SK-N-DZ (cell line): ENCODE data around the gene HOXA4. TPM values are rescaled to one million over a fixed set of nuclear protein-coding genes. Genes with fewer than 3 reads are reported as not detected.

Experiments used
- DNase-seq: peaks from one replicate; pipeline ENCODE4 v3.0.0-alpha.2; 2015; ENCODE audit warnings: low spot score
- polyA plus RNA-seq, 2 experiments: library from polyadenylated mRNA; depleted of rRNA; stranded (reverse); fragments of >200 nt; gene quantifications; 2 replicates each; pipeline ENCODE4 v1.2.3, GENCODE V29; 2014

The HOXA4 gene
- not detected in 2 replicates for polyA plus RNA-seq (2014; cell fraction: cytosol; rRNA removed)
- polyA plus RNA-seq (2014; cell fraction: nucleus; rRNA removed): not detected in 2 replicates

- no peak for DNase-seq
Observed at GRCh38 chr7:27130540-27131389, at the start of gene HOXA4. TSS of gene HOXA4 (minus strand) at chr7:27130757. CDS start at chr7:27130733, 24 bp downstream.

- peak; percentile 36 for DNase-seq
Observed at GRCh38 chr7:27179503-27180430, 49.2 kb upstream of the HOXA4 start.

DNA sequence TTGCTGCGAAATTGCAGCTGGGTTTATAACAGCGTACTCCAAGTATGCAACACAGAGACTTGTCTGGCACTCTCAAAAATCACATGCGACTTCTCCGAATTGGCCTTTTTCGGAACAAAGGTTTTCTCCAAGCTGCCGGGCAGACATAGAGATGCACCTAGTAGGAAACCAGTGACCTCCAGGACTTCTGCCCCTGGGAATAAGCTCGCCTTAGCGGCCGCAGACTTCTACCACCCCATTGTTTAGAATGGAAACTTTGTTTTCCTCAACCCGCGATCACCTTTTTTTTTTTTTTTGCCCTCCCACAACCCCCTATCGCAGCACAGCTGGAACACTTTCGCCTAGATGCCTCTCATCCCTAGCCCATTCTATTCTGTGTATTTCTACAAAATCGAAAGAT is 48.5 kb upstream of the HOXA4 start:
- DNase-seq: no peak

DNA sequence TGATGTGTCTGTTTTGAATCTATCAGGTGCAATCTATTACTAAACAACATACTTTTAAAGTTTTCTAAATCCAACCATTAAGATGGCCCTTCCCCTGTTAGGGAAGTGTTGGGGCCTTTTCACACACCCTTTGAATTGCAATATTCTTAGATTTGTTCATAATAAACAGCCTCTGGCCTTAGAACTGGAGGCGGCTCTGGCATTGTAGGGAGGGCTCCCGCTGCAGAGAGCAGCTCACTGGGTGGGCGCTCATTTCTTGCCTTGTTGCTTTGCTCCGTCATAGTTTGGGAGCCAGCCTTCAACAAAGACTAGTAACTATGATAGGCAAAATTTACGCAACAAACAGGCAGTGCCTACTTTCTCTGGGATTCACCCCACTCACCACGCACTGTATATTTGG is 47.8 kb upstream of the HOXA4 start:
- no peak for DNase-seq

GRCh38 chr7:27177795-27178320 is 47.3 kb upstream of the HOXA4 start:
- DNase-seq: no peak

DNA sequence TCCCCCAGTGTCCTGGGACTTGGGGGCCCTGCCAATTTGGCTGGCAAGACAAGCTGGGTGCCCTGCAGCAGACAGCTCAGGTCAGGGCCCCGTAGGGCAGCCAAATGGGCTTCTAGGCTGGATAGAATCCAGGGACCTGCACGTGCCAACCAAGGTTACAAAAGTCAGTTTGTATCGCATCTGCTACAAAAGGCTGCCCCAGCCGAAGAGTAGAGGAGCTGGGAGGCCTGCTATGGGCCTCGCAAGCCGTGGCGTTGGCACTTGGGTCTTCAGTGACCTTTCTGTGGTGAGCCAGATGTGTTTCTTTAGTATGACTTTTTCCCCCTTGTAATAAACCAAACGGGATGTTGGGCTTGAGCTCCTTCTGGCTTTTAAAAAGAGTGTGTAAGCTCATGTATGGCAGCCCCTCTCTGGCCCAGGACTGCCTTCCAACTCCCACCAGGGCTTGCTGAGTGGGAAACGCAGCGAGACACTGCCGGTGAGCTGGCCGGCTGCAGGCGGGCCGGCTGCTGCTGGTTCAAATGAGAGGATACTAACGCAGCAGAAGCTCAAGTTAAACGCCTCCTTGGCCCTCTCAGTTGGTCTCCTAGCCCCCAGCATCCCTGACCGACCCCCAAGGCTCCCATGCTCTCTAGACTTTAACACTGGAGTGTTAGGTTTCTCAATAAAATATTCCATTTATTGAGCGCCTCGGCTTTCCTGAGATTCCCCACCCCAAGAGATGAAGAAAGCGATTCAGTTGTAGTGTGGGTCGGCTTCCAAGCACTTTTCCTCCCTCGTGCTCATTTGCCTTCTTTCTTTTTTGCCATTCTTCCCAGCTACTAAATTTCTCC is 46.6 kb upstream of the HOXA4 start:
- DNase-seq: no peak

DNA sequence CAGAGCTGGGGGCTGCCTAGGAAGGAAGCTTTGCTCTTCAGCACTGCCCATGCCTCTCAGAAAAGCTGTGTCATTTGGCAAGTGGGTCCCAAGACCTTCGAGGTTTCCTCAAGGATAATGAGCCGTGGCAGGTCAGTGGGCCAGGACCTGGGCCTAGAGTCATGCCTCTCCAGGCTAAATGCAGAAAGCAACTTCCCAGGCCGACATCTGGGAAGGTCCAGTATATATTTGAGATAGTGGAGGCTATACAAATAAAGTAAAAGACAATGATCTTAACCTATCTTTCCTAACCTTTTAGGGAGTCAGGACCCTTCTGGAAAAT is 45.9 kb upstream of the HOXA4 start:
- DNase-seq: no peak

DNA sequence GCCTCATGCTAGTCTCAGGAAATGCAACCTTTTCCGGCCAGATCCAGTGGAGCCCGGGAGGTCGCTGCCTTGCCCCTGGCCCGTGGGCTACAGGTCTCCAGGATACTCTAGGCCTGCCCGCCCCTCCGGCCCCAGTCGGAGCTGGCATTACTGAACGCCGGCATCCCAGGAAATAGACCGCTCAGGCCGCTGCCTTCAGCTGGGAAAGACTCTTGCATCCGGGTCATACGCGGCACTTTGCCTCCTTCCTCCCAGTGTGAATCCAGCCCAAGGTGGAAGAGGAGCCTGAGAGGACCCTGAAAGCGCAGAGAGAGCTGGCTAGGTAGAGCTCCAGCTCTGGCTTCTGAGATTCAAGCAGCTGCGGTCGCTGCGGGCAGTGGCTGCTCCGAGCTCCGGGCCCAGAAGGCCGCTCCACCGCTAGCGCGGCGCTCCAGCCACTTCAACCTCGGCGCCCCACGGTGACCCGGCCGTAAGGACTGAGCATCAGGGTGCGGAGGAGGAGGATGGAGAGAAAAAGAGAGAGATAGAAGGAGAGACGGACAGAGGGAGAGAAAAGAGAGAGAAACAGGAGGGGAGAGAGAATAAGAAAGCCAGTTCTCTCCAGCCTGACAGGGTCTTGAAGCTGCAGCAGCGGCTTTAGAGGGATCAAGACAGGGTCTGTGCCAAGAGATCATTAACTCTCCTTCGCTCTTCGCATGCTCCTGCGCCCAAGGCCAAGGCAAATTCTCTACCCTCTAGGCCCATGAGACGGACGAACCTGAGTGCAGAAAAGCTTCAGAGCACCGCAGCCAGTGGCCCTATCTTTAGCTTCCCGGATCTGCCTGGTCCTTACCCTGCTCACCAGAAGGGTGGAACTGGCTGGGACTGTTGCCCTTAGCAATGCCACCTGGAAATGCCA is 45.3 kb upstream of the HOXA4 start:
- no peak for DNase-seq

GRCh38 chr7:27174874-27175625 is 44.5 kb upstream of the HOXA4 start:
- DNase-seq: no peak

DNA sequence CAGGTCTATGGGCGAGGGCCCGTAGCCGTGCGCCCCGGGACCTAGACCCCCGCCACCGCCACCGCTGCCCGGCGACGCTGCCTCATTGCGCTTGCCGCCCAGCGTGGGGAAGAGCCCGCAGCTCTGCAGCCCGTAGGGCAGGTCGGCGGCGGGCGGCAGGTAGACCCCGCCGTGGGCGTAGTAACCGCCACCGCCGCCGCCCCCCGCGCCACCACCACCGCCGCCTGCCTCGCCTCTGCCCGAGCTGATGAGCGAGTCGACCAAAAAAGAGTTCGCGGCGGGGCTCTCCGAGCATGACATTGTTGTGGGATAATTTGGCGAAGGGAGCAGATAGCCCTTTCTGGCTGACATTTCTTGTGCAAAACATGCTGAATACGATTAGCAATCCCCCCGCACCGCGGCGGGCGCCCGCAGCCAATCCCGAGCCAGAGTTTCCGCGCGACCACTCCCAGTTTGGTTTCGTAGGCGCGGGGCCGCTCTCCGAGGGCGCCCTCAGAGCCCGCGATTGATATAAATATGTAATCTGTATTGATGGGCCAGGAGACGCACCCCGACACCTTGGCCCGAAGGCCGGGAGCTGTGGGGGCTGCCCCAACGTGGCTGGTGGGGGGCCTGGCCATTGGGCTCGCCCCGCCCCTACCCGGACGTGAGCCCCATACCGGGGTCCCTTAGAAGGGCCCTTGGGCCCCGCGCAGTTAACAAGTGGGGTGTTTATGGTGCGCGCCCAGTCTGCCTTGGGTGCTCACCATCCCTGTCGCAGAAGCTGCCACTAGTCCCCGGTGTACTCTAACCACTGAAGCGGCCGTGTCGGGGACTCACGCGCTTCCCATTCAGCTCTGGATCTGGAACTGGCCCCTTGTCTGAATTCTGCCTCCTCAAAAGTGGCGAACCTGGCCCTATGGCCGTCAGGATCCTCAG is 43.7 kb upstream of the HOXA4 start, which contains the start of gene HOXA10:
HOXA10 (minus strand) TSS at position 365 of the 918 bp plus-strand sequence; CDS start at position 351, 14 bp downstream.
- DNase-seq: no peak

DNA sequence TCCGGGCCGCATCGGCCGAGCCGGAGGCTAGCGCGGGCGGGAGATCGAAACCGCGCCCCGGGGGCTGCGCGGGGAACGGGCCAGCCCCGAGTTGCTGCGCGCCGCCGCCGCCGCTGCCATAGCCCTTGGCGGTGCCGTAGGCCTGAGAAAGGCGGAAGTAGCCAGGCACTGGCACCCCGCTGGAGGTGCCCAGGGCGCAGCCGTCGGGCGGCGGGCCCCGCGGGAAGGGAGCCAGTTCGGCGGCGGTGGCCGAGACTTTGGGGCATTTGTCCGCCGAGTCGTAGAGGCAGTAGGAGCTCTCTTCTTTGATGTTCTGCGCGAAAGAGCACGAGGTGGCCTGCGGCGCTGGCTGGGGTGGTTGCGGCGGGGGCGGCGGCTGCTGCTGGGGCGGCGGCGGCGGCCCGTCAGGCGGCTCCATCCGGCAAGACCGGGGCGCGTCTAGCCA is 43.0 kb upstream of the HOXA4 start:
- no peak for DNase-seq

- DNase-seq: no peak
Observed at GRCh38 chr7:27172823-27173510, 42.4 kb upstream of the HOXA4 start.

GRCh38 chr7:27172315-27172774 is 41.8 kb upstream of the HOXA4 start:
- no peak for DNase-seq

GRCh38 chr7:27171637-27172314 is 41.2 kb upstream of the HOXA4 start:
- DNase-seq: peak; percentile 30

GRCh38 chr7:27171325-27171636 is 40.7 kb upstream of the HOXA4 start:
- no peak for DNase-seq

DNA sequence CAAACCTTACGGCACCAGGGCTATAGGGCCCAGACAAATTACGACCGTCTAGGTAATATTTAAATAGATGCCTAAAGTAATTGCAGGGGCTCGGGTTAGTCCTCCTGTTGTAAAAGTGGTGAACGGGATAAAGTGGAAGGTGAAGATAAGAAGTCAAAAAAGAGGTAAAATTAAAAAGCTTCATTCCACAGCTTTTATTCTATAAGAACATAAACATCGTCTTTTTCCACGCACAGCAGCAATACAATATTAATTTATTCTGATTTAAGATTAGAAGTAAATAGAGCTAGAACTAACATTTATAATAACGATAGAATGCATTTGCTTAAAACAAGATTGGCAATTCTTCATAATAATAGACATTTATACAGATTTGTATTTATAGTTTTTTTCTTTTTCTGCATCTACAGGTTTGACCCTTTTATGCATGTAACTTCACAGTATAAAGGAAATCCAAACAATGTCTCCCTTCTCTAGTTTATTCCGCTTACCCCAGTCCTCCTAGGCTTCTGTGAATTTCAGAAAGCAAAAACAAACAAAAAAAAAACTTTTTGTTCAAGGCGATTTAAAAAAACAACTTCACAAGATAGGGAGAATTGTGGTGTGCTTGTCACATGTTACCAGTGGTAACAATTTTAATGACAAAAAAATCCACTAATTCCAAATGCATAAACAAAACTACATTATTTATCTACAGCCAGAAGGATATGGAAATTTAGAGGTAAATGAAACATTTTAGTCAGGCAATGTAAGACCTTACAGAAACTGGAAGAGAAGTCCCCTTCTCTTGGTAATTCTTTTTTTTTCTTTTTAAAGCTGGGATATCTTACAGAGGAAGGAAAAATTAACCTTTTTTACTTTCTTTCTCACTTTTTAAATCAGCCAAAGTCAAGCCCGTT is 40.1 kb upstream of the HOXA4 start:
- DNase-seq: no peak
